GM19023 (cell line): Measurements from ENCODE around the gene SH3BP2.

Experiments used
- ATAC-seq: cut with Tn5 transposase; IDR thresholded peaks from one replicate; pipeline ENCODE4 v1.9.1; 2021; ENCODE audit warnings: mild to moderate bottlenecking, moderate library complexity; ENCODE audit not compliant: unreplicated experiment

SH3BP2 gene

DNA sequence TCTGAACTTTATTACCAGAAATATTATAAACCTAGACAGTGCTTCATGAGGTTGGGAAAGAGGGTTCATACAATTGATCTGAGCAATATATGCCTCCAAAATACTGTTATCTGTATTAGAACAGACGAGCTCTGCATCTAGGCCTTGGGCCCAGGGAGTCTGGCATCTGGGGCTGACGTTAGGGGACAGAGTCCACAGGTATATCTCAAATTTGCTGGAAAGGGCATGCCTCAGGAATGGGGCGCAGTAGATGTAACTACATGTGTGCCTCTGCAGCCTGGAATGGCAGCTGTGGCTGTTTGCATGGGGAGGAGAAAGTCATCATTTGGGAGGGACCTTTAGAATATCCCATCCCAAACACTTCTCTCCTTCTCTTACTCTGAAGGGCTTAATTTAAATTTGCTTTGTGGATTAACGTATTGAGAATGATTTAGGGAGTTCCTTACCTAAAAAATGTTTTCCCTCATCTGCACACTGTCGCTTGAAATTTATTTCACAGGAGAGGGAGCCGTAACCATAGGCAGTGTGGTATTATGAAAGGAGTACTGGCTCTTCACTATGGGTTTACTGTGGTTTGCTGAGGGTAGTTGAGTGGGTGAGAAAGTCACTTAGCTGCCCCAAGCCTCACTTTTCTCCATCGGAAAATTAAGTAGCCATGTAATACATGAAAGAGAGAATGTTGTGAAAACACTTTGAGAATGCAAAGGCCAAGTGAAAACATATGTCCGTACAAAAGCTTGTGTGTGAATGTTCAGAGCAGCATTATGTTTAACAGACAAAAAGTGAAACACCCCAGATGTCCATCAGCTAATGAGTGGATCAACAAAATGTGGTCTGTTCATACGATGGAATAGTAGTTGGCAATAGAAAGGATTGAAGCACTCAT, 56.6 kb downstream of the SH3BP2 start:
- ATAC-seq, result no peak

GRCh38 chr4:2850966-2851798, 58.3 kb downstream of the SH3BP2 start:
- no peak for ATAC-seq

DNA sequence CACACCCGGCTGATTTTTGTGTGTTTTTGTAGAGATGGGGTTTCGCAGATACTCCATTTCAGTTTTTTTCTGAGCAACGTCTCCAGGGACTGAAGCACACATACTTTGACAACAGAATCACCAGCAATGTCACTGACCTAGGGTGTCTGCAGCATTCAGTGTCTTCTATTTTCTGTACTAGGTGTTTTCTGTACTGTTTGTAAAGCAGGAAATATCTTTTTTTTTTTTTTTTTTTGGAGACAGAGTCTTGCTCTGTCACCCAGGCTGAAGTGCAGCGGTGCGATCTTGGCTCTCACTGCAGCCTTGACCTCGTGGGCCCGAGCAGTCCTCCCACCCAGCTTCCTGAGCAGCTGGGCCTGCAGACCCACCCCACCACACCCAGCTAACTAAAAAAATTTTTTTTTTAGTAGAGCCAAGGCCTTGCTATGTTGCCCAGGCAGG, 59.6 kb downstream of the SH3BP2 start:
- peak; percentile 57 for ATAC-seq

DNA sequence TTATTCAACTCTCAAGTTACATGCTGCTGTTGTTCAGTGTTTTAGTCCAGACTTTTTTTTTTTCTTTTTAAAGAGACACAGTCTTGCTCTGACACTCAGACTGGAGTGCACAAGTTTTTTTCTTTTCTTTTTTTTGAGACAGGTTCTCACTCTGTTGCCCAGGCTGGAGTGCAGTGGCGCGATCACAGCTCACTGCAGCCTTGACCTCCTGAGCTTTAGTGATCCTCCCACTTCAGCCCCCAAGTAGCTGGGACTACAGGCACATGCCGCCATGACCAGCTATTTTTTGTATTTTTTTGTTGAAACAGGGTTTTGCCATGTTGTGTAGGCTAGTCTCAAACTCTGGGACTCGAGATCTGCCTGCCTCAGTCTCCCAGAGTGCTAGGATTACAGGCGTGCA, 62.7 kb downstream of the SH3BP2 start:
- ATAC-seq, result no peak

DNA sequence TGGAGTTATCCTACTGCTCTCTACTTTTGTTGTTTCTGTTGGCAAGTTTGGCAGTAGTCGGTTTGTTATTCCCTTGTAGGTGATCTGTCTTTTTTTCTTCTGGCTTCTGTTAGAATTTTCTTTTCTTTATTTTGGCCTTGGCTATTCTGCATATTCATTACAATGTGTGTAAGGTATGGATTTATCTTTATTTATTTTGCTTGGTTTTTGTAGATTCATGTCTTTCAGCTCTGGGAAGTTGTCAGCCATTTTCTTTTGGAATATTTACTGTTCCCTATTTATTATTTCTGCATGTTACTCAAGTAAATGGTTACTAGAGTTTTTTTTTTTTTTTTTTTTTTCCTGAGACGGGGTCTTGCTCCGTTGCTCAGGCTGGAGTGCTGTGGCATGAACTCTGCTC, 63.4 kb downstream of the SH3BP2 start:
- ATAC-seq, result no peak

DNA sequence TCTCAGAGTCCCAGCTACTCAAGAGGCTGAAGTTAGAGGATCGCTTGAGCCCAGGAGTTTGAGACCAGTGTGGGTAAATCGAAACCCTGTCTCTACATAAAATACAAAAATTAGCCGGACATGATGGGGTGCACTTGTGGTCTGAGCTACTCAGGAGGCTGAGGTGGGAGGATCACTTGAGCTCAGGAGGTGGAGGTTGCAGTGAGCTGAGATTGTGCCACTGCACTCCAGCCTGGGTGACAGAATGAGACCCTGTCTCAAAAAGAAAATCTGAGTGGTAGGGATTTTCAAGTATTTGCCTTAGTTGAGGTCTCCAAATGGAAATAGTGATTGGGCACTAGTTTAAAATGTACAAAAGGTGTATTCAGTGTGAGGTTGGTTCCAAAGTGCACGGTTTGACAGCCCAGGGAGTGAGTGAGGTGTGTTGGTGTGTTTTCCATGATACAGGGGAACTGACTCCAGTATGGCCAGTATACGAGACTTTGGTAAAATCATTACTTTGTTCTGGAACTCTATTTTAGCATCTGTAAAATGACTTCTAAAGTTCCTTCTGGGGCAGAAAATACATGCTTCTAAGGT, 64.6 kb downstream of the SH3BP2 start:
- ATAC-seq, result no peak

DNA sequence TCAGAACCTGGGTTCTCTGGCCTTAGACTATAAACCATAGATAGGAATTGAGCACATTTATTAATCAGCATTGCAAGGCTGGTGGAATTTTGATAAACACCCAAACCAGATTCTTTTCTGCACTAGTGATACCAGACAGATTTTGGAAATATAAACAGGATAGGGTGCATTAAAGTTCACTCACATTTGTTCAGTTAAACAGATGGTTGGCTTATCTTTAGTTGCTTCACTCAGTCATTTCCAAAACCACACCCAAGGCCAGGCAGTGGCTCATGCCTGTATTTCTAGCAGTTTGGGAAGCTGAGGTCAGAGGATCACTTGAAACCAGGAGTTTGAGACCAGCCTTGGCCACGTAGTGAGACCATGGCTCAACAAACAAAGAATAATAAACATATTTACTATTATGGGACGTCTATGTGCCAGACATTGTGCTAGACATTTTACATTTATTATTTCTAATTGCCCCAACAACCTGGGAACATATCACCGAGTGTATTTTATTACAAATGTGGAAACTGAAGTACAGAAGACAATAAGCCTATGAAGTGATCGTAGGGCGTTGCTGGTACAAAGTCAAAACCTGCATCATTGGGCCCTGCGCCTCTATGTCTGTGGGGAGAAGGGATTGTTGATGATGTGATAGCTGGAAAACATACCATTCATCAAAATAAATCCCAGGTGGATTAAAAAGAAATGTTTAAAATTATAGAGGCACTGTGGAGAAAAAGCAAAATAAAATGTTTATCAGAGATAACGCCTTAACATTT, 65.7 kb downstream of the SH3BP2 start:
- ATAC-seq, result no peak

DNA sequence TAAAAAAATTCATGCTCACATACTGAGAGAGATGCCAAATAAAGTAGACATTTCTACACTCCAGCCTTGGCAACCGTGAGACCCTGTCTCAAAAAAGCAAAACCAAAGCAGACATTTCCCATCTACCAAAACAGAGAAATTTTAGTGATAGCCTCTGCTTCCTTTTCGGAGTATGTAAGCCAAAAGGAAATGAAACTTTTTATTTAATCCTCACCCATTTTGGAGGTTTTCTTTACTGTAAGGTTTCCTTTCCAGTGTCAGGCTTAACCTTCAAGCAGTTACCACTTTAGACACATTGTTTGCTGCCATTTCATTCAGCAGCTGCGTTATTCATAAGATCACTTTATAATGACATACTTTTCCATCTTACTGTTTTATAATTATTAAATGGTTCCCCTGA, 66.6 kb downstream of the SH3BP2 start:
- no peak for ATAC-seq

- no peak for ATAC-seq
These were observed 67.8 kb downstream of the SH3BP2 start for GRCh38 chr4:2860391-2861348.

DNA sequence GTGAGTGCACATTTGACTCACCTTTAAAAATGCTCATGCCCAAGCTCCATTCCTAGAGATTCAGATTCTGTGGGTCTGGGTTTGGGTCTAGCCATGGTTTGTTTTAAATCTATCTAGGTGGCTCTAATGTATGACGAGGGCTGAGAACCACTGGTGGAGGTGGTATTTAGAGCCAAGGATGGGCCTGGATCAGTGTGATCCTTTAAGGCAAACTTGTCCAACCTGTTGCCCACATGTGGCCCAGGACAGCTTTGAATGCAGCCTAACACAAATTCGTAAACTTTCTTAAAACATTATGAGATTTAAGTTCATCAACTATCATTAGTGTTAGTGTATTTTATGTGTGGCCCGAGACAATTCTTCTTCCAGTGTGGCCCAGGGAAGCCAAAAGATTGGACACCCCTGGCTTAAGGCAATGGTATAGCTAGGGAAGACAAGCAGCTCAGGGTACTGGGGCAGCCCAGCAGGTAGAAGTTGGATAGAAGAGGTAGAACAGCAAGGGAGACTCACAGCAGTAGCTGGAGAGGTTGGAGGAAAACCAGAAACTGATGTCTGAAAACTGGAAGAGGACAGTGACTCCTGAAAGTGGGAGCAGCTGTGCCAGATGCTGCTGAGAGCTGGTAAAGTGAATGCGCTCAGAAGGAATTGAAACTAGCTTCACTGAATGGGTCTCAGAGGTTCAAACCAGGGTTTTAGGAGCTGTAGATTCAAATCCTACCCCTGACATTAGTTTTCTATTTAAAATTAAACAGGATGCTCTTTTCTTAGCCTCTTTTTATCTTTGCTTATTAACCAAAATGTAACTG, 68.9 kb downstream of the SH3BP2 start:
- no peak for ATAC-seq

DNA sequence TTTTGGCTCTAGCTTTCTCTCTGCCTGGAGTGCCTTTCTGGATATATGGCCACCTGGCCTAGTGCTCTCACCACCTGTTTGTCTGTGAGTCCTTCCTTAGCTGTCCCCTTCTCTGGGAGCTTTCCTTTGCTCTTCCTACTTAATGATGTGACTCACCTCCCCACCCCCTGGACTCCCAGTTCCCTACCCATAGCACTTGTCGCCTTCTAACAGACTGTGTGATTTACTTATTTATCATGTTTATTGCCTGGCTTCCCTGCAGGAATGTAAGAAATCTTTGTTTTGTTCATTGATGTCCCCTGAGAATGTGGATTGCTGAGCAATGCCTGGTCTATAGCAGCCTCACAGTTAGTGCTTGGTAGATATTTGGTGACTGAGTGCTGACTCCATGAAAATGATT, 69.6 kb downstream of the SH3BP2 start:
- ATAC-seq, result no peak

- no peak for ATAC-seq
These were observed 70.8 kb downstream of the SH3BP2 start for GRCh38 chr4:2863649-2864048.

DNA sequence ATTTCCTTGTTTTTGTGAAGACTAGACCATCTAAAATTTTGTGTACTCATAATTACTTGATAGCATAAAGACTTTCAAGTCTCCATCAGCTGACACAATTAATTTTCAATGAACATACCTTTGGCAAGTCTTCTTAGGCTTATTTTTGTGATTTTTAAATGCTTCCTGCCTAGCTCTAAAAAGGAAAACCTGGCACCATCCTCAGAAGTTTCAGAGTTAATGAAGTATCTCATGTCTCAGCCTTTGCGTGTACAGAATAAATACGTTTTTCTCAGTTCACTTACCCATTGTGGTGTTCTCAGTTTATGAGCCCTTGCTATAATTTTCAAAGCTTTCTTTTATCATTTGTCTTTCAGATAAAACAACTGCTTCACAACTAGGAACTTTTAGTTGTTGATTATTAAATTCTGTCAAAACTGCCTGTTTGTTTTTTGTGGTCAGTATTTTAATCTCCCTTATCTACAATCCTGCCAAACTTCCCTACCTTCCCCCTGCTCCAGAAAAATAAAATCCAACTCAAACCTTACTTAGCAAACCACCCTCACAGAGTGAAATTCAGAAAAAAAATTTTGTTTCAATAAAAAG, 72.4 kb downstream of the SH3BP2 start:
- no peak for ATAC-seq

- no peak for ATAC-seq
These were observed 73.4 kb downstream of the SH3BP2 start for GRCh38 chr4:2866160-2866861.

GRCh38 chr4:2866891-2867290, 74.0 kb downstream of the SH3BP2 start:
- no peak for ATAC-seq

DNA sequence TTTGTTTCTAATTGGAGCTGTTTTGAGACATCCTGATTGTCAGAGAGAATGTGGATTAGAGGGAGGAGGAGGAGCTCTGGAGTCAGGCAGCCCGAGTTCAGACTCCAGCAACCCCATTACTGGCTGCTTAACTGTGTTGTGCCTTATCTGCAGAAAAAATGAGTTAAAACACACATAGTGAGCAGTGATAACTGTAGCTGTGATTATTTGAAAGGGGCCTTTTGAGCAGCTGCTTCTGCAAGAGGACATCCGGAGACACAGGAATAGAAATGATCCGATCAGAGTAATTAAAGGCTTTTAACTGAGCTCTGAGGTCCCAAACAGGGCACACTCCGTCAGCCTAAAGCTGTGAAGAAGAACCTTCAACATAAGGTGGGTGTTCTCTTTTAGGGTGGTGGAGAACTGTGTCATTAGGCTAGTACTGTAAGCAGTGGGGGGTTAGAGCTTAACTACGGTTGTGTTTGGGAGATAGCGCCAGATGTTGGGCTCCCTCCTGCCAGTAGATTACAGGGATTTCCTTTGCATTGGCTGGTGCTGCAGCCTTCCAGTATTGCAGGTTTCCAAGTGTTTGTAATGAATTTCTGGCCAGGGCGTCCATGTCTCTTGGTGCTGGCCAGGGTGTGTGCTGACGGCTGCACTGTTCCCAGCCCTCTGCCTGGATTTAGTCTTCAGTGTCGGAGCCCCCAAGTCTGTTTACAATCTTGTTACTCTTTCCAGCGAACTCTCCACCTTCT, 75.0 kb downstream of the SH3BP2 start:
- ATAC-seq, result no peak

- ATAC-seq, result no peak
These were observed 76.1 kb downstream of the SH3BP2 start for GRCh38 chr4:2868877-2869487.
